ENCODE results near the gene ZMYND8. TPM values are rescaled to one million over a fixed set of nuclear protein-coding genes. Genes with fewer than 3 reads are reported as not detected.

ZMYND8 gene
- total and polyA plus RNA-seq, 10 of the 15 experiments (the other 5 are each of a cell fraction or from before 2014, with no cell fraction given) = 12.9 to 54.8 (median 23.1) TPM

DNA sequence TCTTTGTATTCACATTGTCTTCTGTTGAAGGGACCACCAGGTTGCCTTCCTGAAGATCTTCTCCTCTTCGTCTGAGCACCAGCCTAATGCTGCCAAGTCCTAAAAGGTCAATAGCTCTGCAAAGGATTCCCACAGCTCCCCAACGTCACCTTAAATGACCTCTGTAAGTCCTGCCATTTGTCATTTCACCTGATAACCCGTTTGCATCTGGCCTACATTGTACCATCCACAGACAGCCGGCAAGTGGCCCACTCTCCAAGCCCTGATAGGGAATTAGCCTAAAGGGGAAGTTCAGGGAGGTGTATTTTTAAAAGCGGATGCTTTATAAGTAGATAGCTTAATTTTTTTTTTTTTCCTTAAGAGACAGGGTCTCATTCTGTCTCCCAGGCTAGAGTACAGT, 127.8 kb downstream of the ZMYND8 start:
- in situ Hi-C loops (cut with MboI) = no loop called here
- CTCF ChIA-PET = interaction anchor here (1.2 to 3.2 kb wide), 4 partner anchors 33 to 434 kb away, joined by 3 to 13 read pairs (median 3); no protein-coding TSS in a partner anchor
- ATAC-seq (no peak), DNase-seq (ENCODE audit: low read depth, low spot score) (no peak), FAIRE-seq (no peak)
- no peaks in the 10 kb centered on the region for H3K9me3 ChIP-seq (replicated peaks; ENCODE audit: control insufficient read depth, insufficient read depth, low read length)
- SMC1A ChIA-PET (ENCODE audit: uncharacterized antibody, unreplicated experiment) = interaction anchor here (0.6 to 2.2 kb wide), 4 partner anchors 15 to 43 kb away, joined by 3 to 8 read pairs (median 3); no protein-coding TSS in a partner anchor
- H3K4me2 ChIP-seq (ENCODE audit: control insufficient read depth, insufficient read depth) = no peak overlapping the region
- H3K36me3 ChIP-seq (ENCODE audit: control insufficient read depth in 2 of 2, insufficient read depth in 2 of 2, low read length in 1 of 2) = peaks cover 27 to 43% of the 10 kb centered on the region in 2 experiments
- no peak overlapping the region for H3K4me3 ChIP-seq
- H3K4me1 ChIP-seq (ENCODE audit: control insufficient read depth, insufficient read depth, low read length) = peaks cover 5% of the 10 kb centered on the region; the same call in 1 of the 2 replicates
- intact Hi-C loops (cut with micrococcal nuclease; ENCODE audit: unreplicated experiment) = no loop called here
- H3K27me3 ChIP-seq (replicated peaks in 1 of 2; ENCODE audit: control insufficient read depth in 2 of 2, insufficient read depth in 2 of 2, low read length in 1 of 2) = no peaks in the 10 kb centered on the region
- H3K27ac ChIP-seq (ENCODE audit: control insufficient read depth, insufficient read depth) = no peak overlapping the region
- no peaks in the 10 kb centered on the region for H4K20me1 ChIP-seq (ENCODE audit: control insufficient read depth, insufficient read depth)
- 100% methylated on average over 5 of the region's 5 CpGs for WGBS (ENCODE audit: insufficient coverage, insufficient replicate concordance, low lambda C conversion rate, missing lambda C conversion rate)
- H3K79me2 ChIP-seq (ENCODE audit: control insufficient read depth, insufficient read depth, low read length) = no peaks in the 10 kb centered on the region; the same call in 1 of the 2 replicates
- RAD21 ChIA-PET (ENCODE audit: unreplicated experiment) = interaction anchor here (0.8 kb wide), 1 partner anchor 155 kb away, joined by 3 read pairs; no protein-coding TSS in a partner anchor
- POLR2A ChIA-PET = interaction anchor here (0.5 kb wide), 1 partner anchor 212 kb away, joined by 3 read pairs; no protein-coding TSS in a partner anchor
- no peak overlapping the region for H2AFZ ChIP-seq (ENCODE audit: control insufficient read depth, low read depth, low read length)
- TF ChIP-seq PBX3 (IDR thresholded peaks at IDR 0.05; ENCODE audit: insufficient replicate concordance, low read depth, low read length) = no peak
- TF ChIP-seq FOXM1 (IDR thresholded peaks at IDR 0.05; ENCODE audit: low read depth, low read length) = no peak
- TF ChIP-seq, protein P1, sequence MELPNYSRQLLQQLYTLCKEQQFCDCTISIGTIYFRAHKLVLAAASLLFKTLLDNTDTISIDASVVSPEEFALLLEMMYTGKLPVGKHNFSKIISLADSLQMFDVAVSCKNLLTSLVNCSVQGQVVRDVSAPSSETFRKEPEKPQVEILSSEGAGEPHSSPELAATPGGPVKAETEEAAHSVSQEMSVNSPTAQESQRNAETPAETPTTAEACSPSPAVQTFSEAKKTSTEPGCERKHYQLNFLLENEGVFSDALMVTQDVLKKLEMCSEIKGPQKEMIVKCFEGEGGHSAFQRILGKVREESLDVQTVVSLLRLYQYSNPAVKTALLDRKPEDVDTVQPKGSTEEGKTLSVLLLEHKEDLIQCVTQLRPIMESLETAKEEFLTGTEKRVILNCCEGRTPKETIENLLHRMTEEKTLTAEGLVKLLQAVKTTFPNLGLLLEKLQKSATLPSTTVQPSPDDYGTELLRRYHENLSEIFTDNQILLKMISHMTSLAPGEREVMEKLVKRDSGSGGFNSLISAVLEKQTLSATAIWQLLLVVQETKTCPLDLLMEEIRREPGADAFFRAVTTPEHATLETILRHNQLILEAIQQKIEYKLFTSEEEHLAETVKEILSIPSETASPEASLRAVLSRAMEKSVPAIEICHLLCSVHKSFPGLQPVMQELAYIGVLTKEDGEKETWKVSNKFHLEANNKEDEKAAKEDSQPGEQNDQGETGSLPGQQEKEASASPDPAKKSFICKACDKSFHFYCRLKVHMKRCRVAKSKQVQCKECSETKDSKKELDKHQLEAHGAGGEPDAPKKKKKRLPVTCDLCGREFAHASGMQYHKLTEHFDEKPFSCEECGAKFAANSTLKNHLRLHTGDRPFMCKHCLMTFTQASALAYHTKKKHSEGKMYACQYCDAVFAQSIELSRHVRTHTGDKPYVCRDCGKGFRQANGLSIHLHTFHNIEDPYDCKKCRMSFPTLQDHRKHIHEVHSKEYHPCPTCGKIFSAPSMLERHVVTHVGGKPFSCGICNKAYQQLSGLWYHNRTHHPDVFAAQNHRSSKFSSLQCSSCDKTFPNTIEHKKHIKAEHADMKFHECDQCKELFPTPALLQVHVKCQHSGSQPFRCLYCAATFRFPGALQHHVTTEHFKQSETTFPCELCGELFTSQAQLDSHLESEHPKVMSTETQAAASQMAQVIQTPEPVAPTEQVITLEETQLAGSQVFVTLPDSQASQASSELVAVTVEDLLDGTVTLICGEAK (IDR thresholded peaks at IDR 0.05; ENCODE audit: borderline replicate concordance) = no peak
- TF ChIP-seq RELB (IDR thresholded peaks at IDR 0.05; ENCODE audit: low read depth) = no peak
- TF ChIP-seq MEF2A (IDR thresholded peaks at IDR 0.05; ENCODE audit: insufficient read depth, low read depth, low read length) = no peak
- no peak for TF ChIP-seq JUND (IDR thresholded peaks at IDR 0.05; ENCODE audit: low read depth, low read length)
- no peak for TF ChIP-seq NFIC (IDR thresholded peaks at IDR 0.05; ENCODE audit: low read depth, low read length)
- TF ChIP-seq CEBPB (IDR thresholded peaks at IDR 0.05; ENCODE audit: borderline replicate concordance in 1 of 2, low read depth in 2 of 2, low read length in 2 of 2) = no peak
- TF ChIP-seq NR2F1 (conservative IDR thresholded peaks at IDR 0.05) = no peak
- no peak for TF ChIP-seq SMARCA5 (IDR thresholded peaks at IDR 0.05)
- no peak for TF ChIP-seq SREBF1 (IDR thresholded peaks at IDR 0.05; ENCODE audit: low read length)
- TF ChIP-seq HDAC6 (IDR thresholded peaks at IDR 0.05; ENCODE audit: unreplicated experiment) = no peak
- no peak for TF ChIP-seq CBX5 (IDR thresholded peaks at IDR 0.05; ENCODE audit: low read depth)
- H3K9ac ChIP-seq (ENCODE audit: control insufficient read depth, insufficient read depth, low read length) = no peak overlapping the region
- BruUV-seq (replicated peaks) = no TSS peak

Data from GM12878 (cell line).